A549 treated with dexamethasone at 1 μM for 4 hours (cell line): ENCODE results near the gene NBPF1. TPM values are rescaled to one million over a fixed set of nuclear protein-coding genes. Genes with fewer than 3 reads are reported as not detected.

ENCODE experiments used
- total RNA-seq: library from RNA; stranded (reverse); fragments of 200-300 nt; extraction: Qiagen RNA extraction; gene quantifications from 5 replicates; pipeline ENCODE4 v1.2.3, GENCODE V29; 2022

NBPF1 gene
- total RNA-seq: 14.0 to 24.2 TPM (median 22.4 TPM) in 5 replicates

GRCh38 chr1:16613185-16614147 lies at the start of gene NBPF1:
TSS of gene NBPF1 (minus strand) at chr1:16613564.

GRCh38 chr1:16514107-16515055 lies 99.0 kb downstream of the NBPF1 start, which contains the start of gene RNU1-1:
TSS of gene RNU1-1 (minus strand) at chr1:16514285.

Other genes starting within 250 kb of the NBPF1 start
- gene SZRD1, start 246.3 kb downstream of the NBPF1 start, total RNA-seq: 75.5 to 99.2 TPM (median 95.8 TPM) in 5 replicates
- gene SPATA21, start 176.1 kb downstream of the NBPF1 start, total RNA-seq: 0.04 to 0.12 TPM (median 0.04 TPM) in 3 of 5 replicates, not detected in the others
- gene NECAP2, start 172.8 kb downstream of the NBPF1 start, total RNA-seq: 39.0 to 42.6 TPM (median 41.0 TPM) in 5 replicates
- gene RNU1-1, start 99.3 kb downstream of the NBPF1 start, total RNA-seq: 10.6 TPM in 1 of 5 replicates, not detected in the others
- 10.6 TPM in 1 of 5 replicates, not detected in the others for gene RNU1-3, start 53.4 kb upstream of the NBPF1 start, total RNA-seq
- 10.6 TPM in 1 of 5 replicates, not detected in the others for gene RNU1-4, start 127.0 kb upstream of the NBPF1 start, total RNA-seq